HL-60/S4 (cell line): ENCODE data around the gene MFSD12.
"Not testable (repeated sequence)": the region's sequence is repeated elsewhere in the genome, so short reads cannot be mapped to it uniquely, and the experiment has no call there.

ENCODE experiments used
- in situ Hi-C: fragments of 300-500 bp; cut with MboI; formaldehyde crosslinking; loops from 2 replicates; pipeline ENCODE4 v1.14.3; 2022; ENCODE audit warnings: low sequenced_read_pairs

Gene MFSD12

DNA sequence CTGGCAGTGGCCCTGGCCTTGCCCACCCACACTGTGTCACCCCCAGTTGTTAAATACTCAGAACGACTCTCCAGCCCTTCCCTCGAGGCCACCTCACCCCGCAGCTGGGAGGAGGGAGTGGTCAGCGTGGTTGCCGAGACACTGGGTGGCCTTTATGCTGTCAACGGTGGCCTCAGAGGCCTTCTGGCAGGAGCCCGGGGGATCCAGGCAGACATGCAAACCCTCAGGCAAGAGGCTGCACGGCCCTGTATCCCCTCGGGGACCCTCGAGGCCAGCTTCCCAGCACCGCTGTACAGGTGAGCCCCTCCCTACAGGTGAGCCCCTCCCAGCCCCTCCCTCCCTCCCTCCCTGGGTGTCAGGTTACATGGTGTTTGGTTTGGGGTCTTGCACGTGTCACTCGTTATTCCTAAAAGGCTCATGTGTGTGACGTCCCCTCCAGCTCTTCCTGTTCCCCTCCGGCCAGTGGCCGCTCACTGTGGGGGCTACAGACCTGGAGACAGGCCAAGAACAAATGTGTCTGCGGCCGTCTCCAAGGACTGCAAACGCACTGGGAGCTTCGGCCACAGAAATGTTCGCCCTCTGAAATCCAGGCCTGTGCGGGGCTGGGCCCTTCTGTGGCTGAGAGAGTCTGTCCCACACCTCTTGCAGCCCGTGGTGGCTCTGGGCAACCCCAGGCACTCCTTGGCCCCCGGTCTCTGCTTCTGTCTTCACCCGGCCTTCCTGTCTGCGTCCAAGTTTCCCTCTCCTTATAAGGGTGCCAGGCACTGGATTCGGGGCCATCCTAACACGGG lies 18.2 kb downstream of the MFSD12 start, which contains the start of gene TEKTIP1:
Gene TEKTIP1, plus strand, starts transcription at position 210 of the 791 bp plus-strand sequence. Its CDS starts 4 bp downstream, at position 214.
- in situ Hi-C loops: no loop called here

DNA sequence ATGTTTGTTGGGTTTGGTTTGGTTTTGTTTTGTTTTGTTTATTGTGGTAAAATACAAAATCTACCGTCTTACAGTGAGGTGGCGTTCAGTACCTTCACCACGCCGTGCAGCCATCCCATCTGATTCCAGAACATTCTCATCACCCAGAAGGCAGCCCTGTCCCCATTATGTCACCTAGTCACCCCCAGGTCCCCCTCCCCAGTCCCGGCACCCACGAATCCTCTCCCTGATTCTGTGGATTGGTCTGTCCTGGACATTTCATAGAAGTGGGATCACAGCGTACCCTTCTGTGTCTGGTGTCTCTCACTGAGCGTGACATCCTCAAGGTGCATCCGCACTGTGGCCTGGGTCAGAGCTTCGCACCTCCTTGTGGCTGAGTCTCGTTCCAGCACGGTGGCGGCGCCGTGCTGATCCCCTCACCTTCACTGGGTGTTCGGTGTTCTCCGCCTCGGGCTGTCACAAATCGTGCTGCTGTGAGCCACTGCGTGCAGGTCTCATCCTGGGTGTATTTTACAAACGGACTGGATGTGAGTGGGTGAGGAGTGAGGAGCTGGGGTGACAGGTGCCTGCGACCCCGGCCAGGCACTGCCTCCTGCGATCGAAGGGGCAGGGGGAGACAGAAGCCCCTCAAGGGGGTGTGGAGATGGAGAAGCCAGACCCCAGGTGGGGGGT lies 19.0 kb downstream of the MFSD12 start:
- in situ Hi-C loops: no loop called here

DNA sequence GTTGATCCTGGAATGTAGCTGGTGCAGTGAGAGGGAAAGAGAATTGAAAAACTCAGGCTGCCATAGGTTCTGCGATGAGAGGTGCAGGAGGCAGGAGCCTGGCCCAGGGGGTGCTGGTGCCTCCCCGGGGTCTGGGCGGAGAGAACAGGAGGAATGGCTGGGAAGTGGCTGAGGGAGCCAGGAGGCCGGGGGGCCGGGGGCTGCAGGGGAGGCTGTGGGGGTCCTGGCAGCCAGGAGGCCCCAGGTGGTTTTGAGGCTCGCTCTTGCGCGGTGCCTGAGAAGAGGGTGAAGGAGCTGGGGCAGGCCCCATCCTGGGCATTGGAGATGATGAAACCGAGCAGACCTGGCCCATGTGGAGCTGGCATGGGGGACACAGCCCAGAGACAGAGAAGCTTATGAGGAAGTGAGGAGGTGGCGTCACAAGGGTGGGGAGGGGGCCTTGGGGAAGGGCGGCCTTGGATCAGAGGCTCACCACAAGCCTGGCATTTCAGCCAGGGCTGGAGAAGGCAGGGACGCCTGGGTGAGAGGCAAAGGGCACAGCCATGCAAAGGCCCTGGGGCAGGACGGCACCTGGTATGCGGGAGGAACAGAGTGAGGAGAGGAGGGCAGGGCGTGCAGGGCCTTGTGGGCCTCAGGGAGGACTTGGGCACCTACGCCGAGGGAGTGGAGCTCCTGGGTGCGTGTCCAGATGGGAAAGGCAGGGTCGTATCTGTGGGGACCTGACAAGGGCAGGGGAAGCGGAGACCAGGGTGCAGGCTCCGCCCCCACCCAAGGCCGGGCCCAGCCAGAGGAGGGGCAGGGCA lies 19.7 kb downstream of the MFSD12 start:
- in situ Hi-C loops: no loop called here

- in situ Hi-C loops: no loop called here
These were observed 20.3 kb downstream of the MFSD12 start for GRCh38 chr19:3537101-3537437.

DNA sequence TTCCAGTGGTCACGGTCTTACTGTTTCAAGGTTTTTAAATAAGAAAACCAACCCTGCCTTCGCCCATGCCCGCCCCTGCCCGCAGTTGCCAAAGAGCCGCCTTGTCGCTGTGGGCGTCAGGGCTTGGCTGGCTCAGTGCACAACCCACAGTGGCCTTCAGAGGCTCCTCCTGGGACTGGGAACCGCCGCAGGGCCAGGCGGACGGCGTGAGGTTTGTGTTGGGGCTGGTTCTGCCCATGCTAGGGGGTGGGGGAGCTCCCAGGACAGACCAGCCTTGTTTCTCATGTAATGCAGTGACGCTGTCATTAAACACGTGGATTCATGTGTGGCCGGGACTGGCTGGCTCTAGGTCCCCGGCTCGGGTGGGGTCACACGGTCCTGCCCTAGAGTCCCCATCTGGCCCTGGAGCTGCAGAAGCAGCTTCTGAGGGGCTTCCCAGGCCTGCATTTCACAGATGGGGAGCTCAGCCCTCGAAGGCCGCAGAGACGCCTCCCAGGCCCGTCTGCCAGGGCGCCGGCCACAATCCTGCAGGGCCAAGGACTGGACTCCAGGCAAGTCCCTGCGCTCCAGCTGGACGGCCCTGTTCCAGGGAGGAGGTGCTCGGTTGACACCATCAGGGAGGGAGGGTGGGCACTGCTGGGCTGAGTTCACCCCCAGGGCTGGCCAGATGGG lies 20.8 kb downstream of the MFSD12 start:
- in situ Hi-C loops: no loop called here

DNA sequence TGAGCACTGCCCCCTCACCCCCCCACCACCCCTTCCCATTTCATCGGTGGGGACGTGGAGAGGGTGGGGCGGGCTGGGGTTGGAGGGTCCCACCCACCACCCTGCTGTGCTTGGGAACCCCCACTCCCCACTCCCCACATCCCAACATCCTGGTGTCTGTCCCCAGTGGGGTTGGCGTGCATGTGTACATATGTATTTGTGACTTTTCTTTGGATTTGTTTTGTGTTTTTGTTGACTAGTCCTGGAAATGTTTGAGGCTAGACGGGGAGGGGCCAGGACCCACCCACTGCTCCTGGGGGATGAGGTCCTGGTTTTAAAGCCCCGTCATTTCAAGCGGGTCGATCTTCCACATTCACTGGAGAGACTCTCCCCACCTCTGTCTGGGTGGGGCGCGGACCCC lies 21.4 kb downstream of the MFSD12 start:
- in situ Hi-C loops: no loop called here

DNA sequence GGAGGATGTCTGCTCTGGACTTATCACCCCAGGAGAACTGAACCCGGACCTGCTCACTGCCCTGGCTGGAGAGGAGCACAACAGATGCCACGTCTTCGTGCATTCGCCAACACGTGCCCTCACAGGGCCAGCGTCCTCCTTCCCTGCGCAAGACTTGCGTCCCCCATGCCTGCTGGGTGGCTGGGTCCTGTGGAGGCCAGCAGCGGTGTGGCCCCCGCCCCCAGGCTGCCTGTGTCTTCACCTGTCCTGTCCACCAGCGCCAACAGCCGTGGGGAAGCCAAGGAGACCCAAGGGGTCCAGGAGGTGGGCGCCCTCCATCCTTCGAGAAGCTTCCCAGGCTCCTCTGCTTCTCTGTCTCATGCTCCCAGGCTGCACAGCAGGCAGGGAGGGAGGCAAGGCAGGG lies 21.8 kb downstream of the MFSD12 start:
- in situ Hi-C loops: no loop called here

- in situ Hi-C loops: no loop called here
These were observed 22.2 kb downstream of the MFSD12 start for GRCh38 chr19:3535235-3535535.

DNA sequence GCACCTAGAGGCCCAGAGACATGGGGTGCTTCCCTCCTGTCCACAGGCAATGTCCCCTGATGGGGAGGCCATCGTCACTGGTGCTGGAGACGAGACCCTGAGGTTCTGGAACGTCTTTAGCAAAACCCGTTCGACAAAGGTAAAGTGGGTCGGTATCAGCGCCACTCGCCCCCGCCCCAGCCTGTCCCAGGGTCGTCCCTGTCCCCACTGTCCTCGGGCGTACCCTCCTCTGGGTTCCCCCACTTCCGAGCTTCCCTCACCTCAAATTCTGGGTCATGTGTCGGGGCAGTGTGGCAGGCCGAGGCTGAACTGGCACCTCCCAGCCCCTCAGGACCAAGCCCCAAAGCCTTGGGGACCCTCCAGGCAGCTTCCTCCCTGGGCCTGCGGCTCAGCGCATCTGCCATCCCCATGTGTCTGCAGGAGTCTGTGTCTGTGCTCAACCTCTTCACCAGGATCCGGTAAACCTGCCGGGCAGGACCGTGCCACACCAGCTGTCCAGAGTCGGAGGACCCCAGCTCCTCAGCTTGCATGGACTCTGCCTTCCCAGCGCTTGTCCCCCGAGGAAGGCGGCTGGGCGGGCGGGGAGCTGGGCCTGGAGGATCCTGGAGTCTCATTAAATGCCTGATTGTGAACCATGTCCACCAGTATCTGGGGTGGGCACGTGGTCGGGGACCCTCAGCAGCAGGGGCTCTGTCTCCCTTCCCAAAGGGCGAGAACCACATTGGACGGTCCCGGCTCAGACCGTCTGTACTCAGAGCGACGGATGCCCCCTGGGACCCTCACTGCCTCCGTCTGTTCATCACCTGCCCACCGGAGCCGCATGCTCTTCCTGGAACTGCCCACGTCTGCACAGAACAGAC lies 22.8 kb downstream of the MFSD12 start:
- in situ Hi-C loops: no loop called here

GRCh38 chr19:3533563-3534216 lies 23.7 kb downstream of the MFSD12 start:
- in situ Hi-C loops: no loop called here

GRCh38 chr19:3533033-3533432 lies 24.4 kb downstream of the MFSD12 start:
- in situ Hi-C loops: no loop called here

GRCh38 chr19:3532154-3532786 lies 25.1 kb downstream of the MFSD12 start:
- in situ Hi-C loops: no loop called here

DNA sequence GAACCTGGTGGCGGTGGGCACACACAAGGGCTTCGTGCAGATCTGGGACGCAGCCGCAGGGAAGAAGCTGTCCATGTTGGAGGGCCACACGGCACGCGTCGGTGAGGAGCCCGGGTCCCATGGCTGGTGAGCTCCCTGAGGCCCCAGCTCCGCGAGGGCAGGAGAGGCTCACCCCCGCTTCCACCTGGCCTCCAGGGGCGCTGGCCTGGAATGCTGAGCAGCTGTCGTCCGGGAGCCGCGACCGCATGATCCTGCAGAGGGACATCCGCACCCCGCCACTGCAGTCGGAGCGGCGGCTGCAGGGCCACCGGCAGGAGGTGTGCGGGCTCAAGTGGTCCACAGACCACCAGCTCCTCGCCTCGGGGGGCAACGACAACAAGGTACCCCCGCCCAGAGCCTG lies 25.7 kb downstream of the MFSD12 start:
- in situ Hi-C loops: no loop called here

- in situ Hi-C loops: no loop called here
These were observed 27.0 kb downstream of the MFSD12 start for GRCh38 chr19:3530389-3530788.

DNA sequence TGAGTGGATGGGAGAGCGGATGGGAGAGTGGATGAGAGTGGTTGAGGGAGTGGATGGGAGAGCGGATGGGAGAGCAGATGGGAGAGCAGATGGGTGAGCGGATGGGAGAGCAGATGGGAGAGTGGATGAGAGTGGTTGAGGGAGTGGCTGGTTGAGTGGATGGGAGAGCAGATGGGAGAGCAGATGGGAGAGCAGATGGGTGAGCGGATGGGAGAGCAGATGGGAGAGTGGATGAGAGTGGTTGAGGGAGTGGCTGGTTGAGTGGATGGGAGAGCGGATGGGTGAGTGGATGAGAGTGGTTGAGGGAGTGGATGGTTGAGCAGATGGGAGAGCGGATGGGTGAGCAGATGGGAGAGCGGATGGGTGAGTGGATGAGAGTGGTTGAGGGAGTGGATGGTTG lies 28.1 kb downstream of the MFSD12 start:
- in situ Hi-C loops: not testable (repeated sequence)

- in situ Hi-C loops: no loop called here
These were observed 28.7 kb downstream of the MFSD12 start for GRCh38 chr19:3528539-3529211.

DNA sequence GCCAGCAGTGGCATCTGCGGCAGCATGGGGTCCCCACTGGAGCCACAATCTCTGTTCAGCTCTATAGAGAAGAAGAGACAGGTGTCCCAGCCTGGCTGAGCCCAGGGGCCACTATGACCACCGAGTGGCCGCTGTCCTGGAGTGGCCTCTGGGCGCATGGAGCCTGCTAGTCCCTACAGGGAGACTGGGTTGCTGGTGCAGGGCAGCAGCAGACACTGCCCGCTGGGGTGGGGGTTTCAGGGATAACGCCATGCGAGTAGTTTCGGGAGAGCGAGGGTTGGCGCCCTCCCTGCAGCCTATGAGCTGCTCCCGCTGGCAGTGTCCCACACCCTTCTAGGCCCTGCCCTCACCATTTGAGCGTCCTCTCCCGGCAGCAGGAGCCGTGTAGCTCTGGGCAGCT lies 29.3 kb downstream of the MFSD12 start:
- in situ Hi-C loops: no loop called here

- in situ Hi-C loops: no loop called here
These were observed 30.0 kb downstream of the MFSD12 start for GRCh38 chr19:3527238-3527910.
